ENCODE data around the gene BCL7B. TPM values are rescaled to one million over a fixed set of nuclear protein-coding genes. Genes with fewer than 3 reads are reported as not detected.
"Not testable (repeated sequence)": the region's sequence is repeated elsewhere in the genome, so short reads cannot be mapped to it uniquely, and the experiment has no call there.

The BCL7B gene
- total RNA-seq, 2 donors from 2014 or later, result 78.7 to 83.7 TPM

DNA sequence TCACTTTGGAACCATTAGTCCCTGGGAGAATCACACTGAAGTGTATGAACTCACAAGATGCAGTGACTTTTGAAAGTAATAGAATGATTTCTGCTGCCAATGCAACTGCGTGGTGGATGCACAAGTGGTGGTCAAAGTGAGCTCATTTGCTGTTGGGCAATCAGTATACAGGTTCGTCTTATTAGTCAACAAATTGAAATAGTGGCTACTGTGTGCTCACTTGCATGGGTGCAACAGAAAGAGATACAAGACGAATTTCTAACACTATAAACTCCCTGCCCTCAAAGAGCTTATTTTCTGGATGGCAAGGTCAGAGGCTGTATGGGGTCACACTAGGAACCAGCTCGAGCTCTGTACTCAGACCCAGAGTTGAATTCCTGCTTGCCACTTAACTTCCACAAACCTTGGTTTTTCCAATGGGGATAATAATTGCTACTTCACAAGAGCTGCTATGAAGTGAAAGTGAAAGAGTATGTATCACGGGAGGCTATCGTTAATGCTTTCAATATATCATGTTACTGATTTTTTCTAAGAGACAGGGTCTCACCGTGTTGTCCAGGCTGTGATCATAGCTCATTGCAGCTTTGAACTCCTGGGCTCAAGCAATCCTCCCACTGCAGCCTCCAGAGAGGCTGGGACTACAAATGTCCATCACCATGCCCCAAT, 8.3 kb upstream of the BCL7B start:
- H3K4me1 Mint-ChIP-seq (ENCODE audit: low read depth in 2 of 2), result peaks cover 15% of the 10 kb centered on the region in 2 donors
- no peak for DNase-seq (ENCODE audit: low spot score)
- no peaks in the 10 kb centered on the region for H3K9me3 Mint-ChIP-seq
- peaks cover 9% of the 10 kb centered on the region for H3K36me3 Mint-ChIP-seq
- no peaks in the 10 kb centered on the region for H3K27me3 Mint-ChIP-seq
- peak overlapping the region; percentile 26 to 50 for H3K27ac Mint-ChIP-seq
- H3K4me3 Mint-ChIP-seq, result peak overlapping the region; percentile 90
- peak; percentile 59 to 64 for ATAC-seq

DNA sequence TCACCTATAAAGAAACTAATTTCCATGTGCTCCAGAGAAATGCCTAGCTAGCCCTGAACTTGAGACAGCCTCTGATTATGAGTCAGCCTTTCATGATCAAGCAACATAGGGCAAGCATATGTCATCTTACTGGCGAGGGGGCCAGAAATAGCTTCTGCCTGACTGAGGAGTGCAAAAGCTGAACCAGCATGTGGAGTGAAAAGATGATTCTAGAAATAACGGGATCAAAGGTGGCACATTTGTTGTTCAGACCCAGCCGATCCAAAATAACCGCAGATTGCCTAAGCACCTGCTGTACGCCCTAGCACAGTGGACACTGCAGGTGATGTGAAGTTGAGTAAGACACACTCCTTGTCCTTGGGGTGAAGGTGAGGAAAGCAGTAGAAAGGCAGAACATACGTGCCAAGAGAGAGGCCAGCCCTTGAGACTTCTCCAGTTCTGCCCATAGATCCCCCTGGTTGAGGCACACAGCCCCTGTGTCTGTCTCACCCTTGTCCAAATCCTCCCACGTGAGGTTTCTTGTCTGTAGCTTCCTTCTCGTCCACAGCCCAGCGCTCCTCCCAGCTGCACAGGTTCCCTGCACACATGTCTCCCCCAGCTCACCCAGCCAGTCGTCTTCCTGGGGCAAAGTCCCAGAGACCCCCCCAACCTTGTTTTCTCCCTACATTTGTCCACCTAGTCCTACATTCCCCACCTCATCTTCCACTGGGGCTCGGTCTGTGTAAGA, 2.8 kb upstream of the BCL7B start:
- Mint-ChIP-seq H3K36me3 (peaks cover 5% of the 10 kb centered on the region), H3K4me1 (ENCODE audit: low read depth in 2 of 2) (peaks cover 14 to 15% of the 10 kb centered on the region in 2 donors), H3K4me3 (no peak overlapping the region), H3K27me3 (no peaks in the 10 kb centered on the region), H3K9me3 (no peaks in the 10 kb centered on the region), H3K27ac (no peak overlapping the region)
- DNase-seq (ENCODE audit: low spot score) (no peak), ATAC-seq (no peak)

DNA sequence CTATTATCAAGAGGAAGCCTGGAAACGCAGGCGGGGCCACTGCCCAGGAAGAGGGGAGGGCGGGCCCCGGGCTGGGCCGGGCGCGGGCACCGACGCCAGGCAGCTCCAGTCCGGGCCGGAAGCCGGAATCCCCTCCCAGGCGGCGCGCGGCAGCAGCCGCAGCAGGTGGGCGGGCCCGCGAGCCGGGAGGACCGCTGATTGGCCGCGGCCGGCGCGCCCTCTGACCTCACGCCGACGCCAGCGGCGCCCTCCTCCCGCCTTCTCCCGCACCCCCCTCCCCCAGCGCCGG, 438 bp downstream of the BCL7B start:
- peaks cover 10% of the 10 kb centered on the region for H3K36me3 Mint-ChIP-seq
- peak overlapping the region; percentile 89 to 94 for H3K27ac Mint-ChIP-seq
- H3K4me1 Mint-ChIP-seq (ENCODE audit: low read depth in 2 of 2), result peaks cover 25 to 28% of the 10 kb centered on the region in 2 donors
- H3K27me3 Mint-ChIP-seq, result no peaks in the 10 kb centered on the region
- ATAC-seq (peak; percentile 97), DNase-seq (ENCODE audit: low spot score) (peak; percentile 98)
- H3K9me3 Mint-ChIP-seq, result no peaks in the 10 kb centered on the region
- H3K4me3 Mint-ChIP-seq, result peak overlapping the region; percentile 98

DNA sequence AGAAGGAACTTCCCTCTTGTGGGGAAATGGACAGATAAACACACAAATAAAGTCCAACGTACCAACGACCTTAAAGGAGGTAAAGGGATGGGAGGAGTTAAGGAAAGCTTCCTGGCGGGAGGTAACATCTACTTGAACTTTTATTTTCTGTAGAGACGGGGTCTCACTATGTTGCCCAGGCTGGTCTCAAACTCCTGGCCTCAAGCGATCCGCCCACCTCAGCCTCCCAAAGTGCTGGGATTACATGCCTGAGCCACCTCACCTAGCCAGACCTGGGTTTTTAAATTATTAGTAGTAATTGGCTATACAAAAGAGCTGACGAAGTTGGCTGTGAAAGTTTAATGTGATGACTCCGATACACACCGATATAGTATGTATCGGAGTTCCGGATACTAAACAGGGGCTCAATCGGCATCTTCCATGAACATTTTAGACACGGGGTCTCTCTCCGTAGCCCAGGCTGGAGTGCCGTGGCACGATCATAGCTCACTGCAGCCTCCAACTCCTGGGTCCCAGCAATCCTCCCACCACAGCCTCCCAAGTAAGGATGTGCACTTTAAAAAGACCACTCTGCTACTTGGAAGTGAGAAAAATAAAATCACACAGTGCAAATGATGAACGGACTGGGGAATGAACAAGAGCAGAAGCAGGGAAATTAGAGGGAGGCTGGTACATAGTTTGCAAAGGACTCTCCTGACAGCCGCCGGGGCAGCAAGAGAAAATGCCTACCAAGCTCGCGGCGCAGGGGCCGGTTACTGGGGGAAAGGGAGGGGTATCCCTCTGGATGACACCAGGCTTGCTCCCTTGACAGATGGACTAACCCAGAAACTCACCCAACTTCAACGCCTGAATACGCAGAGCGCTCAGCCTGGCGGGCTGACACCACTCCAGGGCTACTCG, 1.0 kb downstream of the BCL7B start:
- Mint-ChIP-seq H3K4me3 (peak overlapping the region; percentile 98), H3K27ac (peak overlapping the region; percentile 89 to 94), H3K27me3 (no peaks in the 10 kb centered on the region), H3K4me1 (ENCODE audit: low read depth in 2 of 2) (peaks cover 25 to 29% of the 10 kb centered on the region in 2 donors), H3K9me3 (no peaks in the 10 kb centered on the region), H3K36me3 (peaks cover 12% of the 10 kb centered on the region)
- no peak for DNase-seq (ENCODE audit: low spot score)
- ATAC-seq, result no peak

DNA sequence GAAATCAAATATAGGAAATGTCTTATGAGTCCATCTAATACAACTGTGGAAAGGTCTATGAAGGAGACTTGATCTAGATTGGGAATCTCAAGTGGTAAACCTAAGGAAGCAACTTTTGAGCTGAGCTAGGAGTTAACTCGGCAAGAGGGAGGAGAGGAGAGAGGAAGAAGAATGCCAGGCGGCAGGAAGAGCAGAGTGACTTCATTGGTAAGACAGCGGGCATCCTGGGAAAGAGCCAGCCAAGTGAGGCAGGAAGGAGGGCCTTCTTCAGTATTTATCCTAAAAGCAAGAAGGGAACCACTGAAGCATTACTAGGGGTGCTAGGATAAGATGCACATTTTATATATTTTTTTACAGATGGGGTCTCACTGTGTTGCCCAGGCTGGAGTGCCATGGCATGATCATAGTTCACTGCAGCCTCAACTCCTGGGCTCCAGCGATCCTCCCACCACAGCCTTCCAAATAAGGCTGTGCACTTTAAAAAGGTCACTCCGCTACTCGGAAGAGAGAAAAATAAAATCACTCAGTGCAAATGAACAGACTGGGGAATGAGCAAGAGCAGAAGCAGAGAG, 2.0 kb downstream of the BCL7B start:
- Mint-ChIP-seq H3K4me1 (ENCODE audit: low read depth in 2 of 2) (peaks cover 25 to 29% of the 10 kb centered on the region in 2 donors), H3K27me3 (no peaks in the 10 kb centered on the region), H3K27ac (peak overlapping the region; percentile 89 to 94), H3K4me3 (peak overlapping the region; percentile 98), H3K9me3 (no peaks in the 10 kb centered on the region), H3K36me3 (peaks cover 12% of the 10 kb centered on the region)
- ATAC-seq (no peak), DNase-seq (ENCODE audit: low spot score) (no peak)

DNA sequence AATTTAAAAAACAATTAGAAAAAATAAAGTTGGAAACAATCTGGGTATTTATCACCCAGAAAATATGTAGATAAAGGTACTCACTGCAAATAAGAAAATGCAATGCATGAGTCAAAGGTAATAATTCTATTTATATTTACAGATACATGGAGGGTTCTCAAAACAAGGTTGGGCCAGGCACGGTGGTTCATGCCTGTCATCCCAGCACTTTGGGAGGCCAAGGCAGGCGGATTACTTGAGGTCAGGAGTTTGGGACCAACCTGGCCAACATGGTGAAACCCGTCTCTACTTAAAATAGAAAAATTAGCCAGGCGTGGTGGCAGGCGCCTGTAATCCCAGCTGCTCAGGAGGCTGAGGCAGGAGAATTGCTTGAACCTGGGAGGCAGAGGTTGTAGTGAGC, 7.4 kb downstream of the BCL7B start:
- ATAC-seq; H3K9me3 Mint-ChIP-seq; DNase-seq (ENCODE audit: low spot score); H3K27ac Mint-ChIP-seq; H3K27me3 Mint-ChIP-seq; H3K4me3 Mint-ChIP-seq: not testable (repeated sequence)
- peaks cover 19 to 29% of the 10 kb centered on the region in 2 donors for H3K4me1 Mint-ChIP-seq (ENCODE audit: low read depth in 2 of 2)
- H3K36me3 Mint-ChIP-seq, result peaks cover 11% of the 10 kb centered on the region

DNA sequence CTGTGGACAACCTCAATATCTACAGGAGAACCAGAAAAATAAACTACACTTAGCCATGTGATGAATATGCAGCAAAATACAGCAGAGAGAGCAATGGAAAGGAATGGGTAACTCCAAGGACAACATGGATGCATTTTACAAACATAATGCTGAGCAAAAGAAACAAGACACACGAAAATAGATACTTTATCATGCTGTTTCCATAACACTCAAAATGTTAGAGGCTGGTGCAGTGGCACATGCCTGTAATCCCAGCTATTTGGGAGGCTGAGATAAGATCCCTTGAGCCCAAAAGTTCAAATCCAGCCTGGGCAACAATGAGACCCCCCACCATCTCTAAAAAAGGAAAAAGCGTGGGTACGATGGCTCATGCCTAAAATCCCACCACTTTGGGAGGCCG, 8.3 kb downstream of the BCL7B start:
- Mint-ChIP-seq H3K4me1 (ENCODE audit: low read depth in 2 of 2) (peaks cover 10 to 23% of the 10 kb centered on the region in 2 donors), H3K27ac (no peak overlapping the region), H3K27me3 (no peaks in the 10 kb centered on the region), H3K4me3 (no peak overlapping the region), H3K36me3 (peaks cover 10% of the 10 kb centered on the region), H3K9me3 (no peaks in the 10 kb centered on the region)
- no peak for DNase-seq (ENCODE audit: low spot score)
- ATAC-seq, result no peak

DNA sequence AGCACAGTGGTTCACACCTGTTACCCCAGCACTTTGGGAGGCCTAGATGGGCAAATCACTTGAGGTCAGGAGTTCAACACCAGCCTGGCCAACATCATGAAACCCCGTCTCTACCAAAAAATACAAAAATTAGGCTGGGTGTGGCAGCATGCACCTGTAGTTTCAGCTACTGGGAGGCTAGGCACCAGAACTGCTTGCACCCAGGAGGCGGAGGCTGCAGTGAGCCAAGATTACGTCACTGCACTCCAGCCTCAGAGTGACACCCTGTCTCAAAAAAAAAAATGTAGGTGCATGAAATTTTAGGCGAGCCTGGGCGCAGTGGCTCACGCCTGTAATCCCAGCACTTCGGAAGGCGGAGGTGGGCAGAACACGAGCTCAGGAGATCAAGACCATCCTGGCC, 9.6 kb downstream of the BCL7B start:
- Mint-ChIP-seq H3K4me1 (ENCODE audit: low read depth in 2 of 2) (peaks cover 15 to 25% of the 10 kb centered on the region in 2 donors), H3K27ac (peak overlapping the region in 1 of 2 donors; percentile 28), H3K9me3 (no peaks in the 10 kb centered on the region), H3K4me3 (no peak overlapping the region), H3K36me3 (peaks cover 10% of the 10 kb centered on the region), H3K27me3 (no peaks in the 10 kb centered on the region)
- DNase-seq (ENCODE audit: low spot score) (no peak), ATAC-seq (no peak)

DNA sequence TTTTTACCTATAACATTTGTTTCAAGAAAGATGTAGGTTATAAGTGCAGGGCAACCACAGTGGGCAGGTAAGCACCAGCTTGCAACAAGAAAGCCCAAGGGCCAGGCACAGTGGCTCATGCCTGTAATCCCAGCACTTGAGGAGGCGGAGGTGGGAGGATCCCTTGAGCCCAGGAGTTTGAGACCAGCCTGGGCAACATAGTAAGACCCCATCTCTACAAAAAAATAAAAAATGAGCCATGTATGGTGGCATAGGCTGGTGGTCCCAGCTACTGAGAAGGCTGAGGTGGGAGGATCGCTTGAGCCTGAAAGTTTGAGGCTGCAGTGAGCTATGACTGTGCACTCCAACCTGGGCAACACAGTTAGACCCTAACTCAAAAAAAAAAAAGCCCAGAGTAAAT, 12.8 kb downstream of the BCL7B start:
- peaks cover 5% of the 10 kb centered on the region for H3K36me3 Mint-ChIP-seq
- H3K4me1 Mint-ChIP-seq (ENCODE audit: low read depth in 2 of 2), result peaks cover 15 to 28% of the 10 kb centered on the region in 2 donors
- H3K9me3 Mint-ChIP-seq, result no peaks in the 10 kb centered on the region
- H3K4me3 Mint-ChIP-seq, result no peak overlapping the region
- no peaks in the 10 kb centered on the region for H3K27me3 Mint-ChIP-seq
- H3K27ac Mint-ChIP-seq, result no peak overlapping the region
- ATAC-seq, result no peak
- DNase-seq (ENCODE audit: low spot score), result no peak

DNA sequence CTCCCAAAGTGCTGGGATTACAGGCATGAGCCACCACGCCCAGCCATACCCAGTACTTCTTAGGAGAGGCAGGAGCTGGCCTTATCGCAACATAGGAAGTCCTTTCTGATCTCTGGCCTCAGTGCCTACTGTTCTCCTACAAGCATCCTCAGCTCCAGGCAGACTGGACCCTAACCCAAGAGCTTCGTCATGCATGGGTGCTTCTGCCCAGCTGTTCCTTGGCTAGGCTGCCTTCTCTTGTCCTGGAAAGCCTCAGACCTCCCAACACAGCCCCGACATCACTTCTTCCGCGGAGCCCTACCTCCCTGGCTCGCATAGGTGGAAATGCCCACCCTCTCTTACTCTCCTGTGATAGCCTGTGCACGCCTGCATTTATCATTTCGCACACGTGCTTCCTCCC, 15.8 kb downstream of the BCL7B start:
- no peaks in the 10 kb centered on the region for H3K9me3 Mint-ChIP-seq

DNA sequence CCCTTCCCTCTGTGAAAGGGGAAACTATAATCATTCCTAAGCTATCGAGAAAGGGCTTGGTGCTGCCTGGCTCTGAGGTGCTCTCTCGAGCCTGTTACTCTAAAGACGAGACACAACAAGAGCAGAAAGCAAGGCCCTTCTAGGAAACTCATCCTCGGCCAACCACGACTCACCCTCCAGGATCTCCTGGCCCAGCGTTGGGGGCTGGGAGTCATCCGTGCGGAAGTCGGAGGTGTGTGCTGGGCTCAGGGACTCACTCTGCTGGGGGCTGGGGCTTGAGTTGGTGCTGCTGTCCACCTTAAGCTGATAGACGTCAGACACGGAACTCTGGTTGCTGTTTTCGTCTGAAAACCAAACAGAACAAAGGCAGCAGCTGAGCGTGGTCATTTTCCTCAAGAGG, 17.8 kb downstream of the BCL7B start:
- H3K27ac Mint-ChIP-seq, result no peak overlapping the region
- no peak overlapping the region for H3K4me3 Mint-ChIP-seq
- DNase-seq (ENCODE audit: low spot score), result no peak
- H3K36me3 Mint-ChIP-seq, result peaks cover 4% of the 10 kb centered on the region
- no peaks in the 10 kb centered on the region for H3K27me3 Mint-ChIP-seq
- H3K9me3 Mint-ChIP-seq, result no peaks in the 10 kb centered on the region
- peaks cover 5 to 14% of the 10 kb centered on the region in 2 donors for H3K4me1 Mint-ChIP-seq (ENCODE audit: low read depth in 2 of 2)
- ATAC-seq, result no peak

More for the DNA sequence above, 15.8 kb downstream of the BCL7B start:
- Mint-ChIP-seq H3K36me3 (peaks cover 4% of the 10 kb centered on the region), H3K27me3 (no peaks in the 10 kb centered on the region), H3K4me3 (no peak overlapping the region), H3K4me1 (ENCODE audit: low read depth in 2 of 2) (peaks cover 9 to 17% of the 10 kb centered on the region in 2 donors), H3K27ac (no peak overlapping the region)
- no peak for ATAC-seq
- no peak for DNase-seq (ENCODE audit: low spot score)

DNA sequence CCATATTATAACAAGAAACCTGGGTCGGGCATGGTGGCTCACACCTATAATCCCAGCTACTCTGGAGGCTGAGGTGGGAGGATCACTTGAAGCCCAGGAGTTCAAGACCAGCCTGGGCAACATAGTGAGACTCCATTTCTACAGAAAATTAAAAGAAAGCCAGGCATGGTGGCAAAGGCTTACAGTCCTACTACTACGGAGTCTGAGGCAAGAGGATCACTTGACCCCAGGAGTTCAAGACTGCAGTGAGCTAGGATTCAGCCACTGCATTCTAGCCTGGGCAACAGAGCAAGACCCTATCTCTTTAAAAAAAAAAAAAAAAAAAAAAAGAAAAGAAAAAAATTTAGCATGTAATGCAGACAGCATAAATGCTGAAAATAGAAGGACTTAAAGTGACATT, 19.0 kb downstream of the BCL7B start:
- H3K4me3 Mint-ChIP-seq; DNase-seq (ENCODE audit: low spot score); H3K9me3 Mint-ChIP-seq; H3K27ac Mint-ChIP-seq; H3K36me3 Mint-ChIP-seq; ATAC-seq; H3K27me3 Mint-ChIP-seq: not testable (repeated sequence)
- peaks cover 3 to 11% of the 10 kb centered on the region in 2 donors for H3K4me1 Mint-ChIP-seq (ENCODE audit: low read depth in 2 of 2)

DNA sequence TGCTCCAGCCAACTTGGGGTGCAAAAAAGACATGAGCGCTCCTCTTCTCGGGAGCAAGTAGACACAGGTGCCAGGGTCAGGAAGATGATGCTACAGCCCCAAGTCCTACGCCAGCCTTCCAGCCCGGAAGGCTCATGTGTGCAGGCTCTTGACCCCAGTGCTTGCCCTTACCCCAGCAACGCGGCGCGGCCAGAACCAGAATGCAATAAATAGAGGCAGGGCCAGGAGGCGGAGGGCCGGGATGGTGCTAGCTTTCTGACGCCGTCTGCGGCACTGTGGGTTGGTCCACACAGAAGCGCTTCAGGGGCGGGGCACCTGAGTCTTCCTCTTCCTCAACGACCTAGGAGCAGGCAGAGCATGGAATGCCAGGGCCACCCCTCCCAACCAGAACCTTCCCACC, 20.4 kb downstream of the BCL7B start:
- H3K4me1 Mint-ChIP-seq (ENCODE audit: low read depth in 2 of 2), result peaks cover 0 to 5% of the 10 kb centered on the region in 2 donors
- H3K27me3 Mint-ChIP-seq, result no peaks in the 10 kb centered on the region
- no peak overlapping the region for H3K4me3 Mint-ChIP-seq
- DNase-seq (ENCODE audit: low spot score) (no peak), ATAC-seq (no peak)
- peaks cover 4% of the 10 kb centered on the region for H3K36me3 Mint-ChIP-seq
- H3K27ac Mint-ChIP-seq, result no peak overlapping the region
- H3K9me3 Mint-ChIP-seq, result no peaks in the 10 kb centered on the region
